ENCODE results near the gene ISL2.
"Not testable (repeated sequence)": the region's sequence is repeated elsewhere in the genome, so short reads cannot be mapped to it uniquely, and the experiment has no call there.

ISL2 gene

DNA sequence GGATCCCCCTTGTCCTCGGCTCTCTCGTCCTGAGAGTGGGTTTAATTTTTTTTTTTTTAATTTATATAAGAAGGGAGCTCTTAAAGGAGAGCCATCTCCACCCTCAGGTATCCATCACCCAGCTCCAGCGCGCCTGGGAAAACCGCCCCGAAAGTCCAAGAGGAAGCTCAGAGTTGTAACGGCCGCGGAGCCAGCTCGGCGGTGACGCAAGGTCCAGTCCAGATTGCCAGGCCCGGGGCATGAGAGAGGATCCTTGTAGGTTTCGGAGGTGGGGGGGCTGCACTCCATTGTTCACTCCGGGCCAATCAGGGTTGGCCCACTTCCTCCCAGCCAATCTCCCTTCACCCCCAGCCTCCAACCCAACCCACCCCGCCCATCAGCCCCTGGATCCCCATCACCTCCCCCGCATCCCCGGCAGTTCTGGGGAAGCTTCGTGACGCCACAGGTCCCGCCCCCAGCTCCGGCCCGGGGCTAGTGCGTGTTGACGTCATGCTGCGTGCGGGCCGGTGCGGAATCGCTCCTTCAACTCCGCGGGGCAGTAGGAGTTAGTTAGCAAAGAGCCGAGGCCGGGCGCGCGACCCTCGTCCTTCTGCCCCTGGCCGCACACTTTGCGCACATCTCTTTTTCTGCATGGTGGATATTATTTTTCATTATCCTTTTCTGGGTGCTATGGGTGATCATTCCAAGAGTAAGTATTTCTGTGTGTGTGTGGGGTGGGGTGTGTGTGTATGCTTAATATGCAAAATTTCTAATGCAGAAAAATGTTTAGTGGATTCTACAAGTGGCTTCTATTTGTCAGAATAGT, at the start of gene ISL2:
Gene ISL2, plus strand, starts transcription at position 520 of the 805 bp plus-strand sequence. Its CDS starts 111 bp downstream, at position 631.
- TF ChIP-seq JUND (IDR thresholded peaks at IDR 0.05; ENCODE audit: low read depth), result no peak
- in situ Hi-C loops (cut with HindIII; ENCODE audit: low pct_unique_long_range_greater_than_20kb, low sequenced_read_pairs), result no loop called here
- DNase-seq (ENCODE audit: low read depth in 1 of 2, low spot score in 1 of 2), result peak; percentile 84 to 88

DNA sequence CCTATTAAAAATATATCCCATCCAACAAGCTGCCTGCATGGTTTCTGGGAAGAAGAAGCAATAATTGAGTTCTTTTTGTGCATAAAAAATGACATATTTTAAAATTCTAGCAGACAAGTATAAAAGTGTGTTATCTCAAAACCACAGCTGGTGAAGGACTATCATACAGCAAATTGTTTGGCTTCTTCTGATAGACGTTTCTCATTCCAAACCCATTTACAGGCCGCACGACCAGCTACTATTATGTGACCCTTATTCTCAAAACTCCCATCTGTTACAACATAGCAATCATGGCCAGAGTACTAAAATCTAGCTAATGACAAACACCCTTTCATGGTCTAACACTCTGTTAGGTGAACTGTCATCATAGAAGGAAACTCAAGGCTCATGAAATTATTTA, 47.0 kb upstream of the ISL2 start:
- TF ChIP-seq JUND (IDR thresholded peaks at IDR 0.05; ENCODE audit: low read depth), result no peak
- in situ Hi-C loops (cut with HindIII; ENCODE audit: low pct_unique_long_range_greater_than_20kb, low sequenced_read_pairs), result no loop called here
- DNase-seq (ENCODE audit: low read depth in 1 of 2, low spot score in 1 of 2), result no peak

GRCh38 chr15:76293361-76293760, 43.2 kb upstream of the ISL2 start:
- TF ChIP-seq JUND (IDR thresholded peaks at IDR 0.05; ENCODE audit: low read depth), result no peak
- in situ Hi-C loops (cut with HindIII; ENCODE audit: low pct_unique_long_range_greater_than_20kb, low sequenced_read_pairs), result no loop called here
- DNase-seq (ENCODE audit: low read depth in 1 of 2, low spot score in 1 of 2), result no peak

GRCh38 chr15:76294463-76294862, 42.1 kb upstream of the ISL2 start:
- DNase-seq (ENCODE audit: low read depth in 1 of 2, low spot score in 1 of 2); in situ Hi-C loops (cut with HindIII; ENCODE audit: low pct_unique_long_range_greater_than_20kb, low sequenced_read_pairs): not testable (repeated sequence)

- no peak for TF ChIP-seq JUND (IDR thresholded peaks at IDR 0.05; ENCODE audit: low read depth)
- in situ Hi-C loops (cut with HindIII; ENCODE audit: low pct_unique_long_range_greater_than_20kb, low sequenced_read_pairs), result no loop called here
- DNase-seq (ENCODE audit: low read depth in 1 of 2, low spot score in 1 of 2), result no peak
Measured at GRCh38 chr15:76296849-76297248, 39.7 kb upstream of the ISL2 start.

DNA sequence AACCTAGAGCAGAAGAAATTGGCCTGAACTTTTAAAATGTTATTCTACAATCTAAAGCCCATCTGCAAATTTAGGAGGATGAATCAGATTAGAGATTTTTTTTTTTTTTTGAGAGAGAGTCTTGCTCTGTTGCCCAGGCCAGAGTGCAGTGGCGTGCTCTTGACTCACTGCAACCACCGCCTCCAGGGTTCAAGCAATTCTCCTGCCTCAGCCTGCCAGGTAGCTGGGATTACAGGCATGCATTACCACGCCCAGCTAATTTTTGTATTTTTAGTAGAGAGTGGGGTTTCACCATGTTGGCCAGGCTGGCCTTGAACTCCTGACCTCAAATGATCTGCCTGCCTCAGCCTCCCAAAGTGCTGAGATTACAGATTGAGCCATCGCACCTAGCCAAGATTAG, 38.6 kb upstream of the ISL2 start:
- DNase-seq (ENCODE audit: low read depth in 1 of 2, low spot score in 1 of 2); in situ Hi-C loops (cut with HindIII; ENCODE audit: low pct_unique_long_range_greater_than_20kb, low sequenced_read_pairs): not testable (repeated sequence)

GRCh38 chr15:76298986-76299385, 37.6 kb upstream of the ISL2 start:
- in situ Hi-C loops (cut with HindIII; ENCODE audit: low pct_unique_long_range_greater_than_20kb, low sequenced_read_pairs), result no loop called here
- no peak for TF ChIP-seq JUND (IDR thresholded peaks at IDR 0.05; ENCODE audit: low read depth)
- DNase-seq (ENCODE audit: low read depth in 1 of 2, low spot score in 1 of 2), result no peak

GRCh38 chr15:76299786-76300185, 36.8 kb upstream of the ISL2 start:
- in situ Hi-C loops (cut with HindIII; ENCODE audit: low pct_unique_long_range_greater_than_20kb, low sequenced_read_pairs), result no loop called here
- DNase-seq (ENCODE audit: low read depth in 1 of 2, low spot score in 1 of 2), result no peak
- no peak for TF ChIP-seq JUND (IDR thresholded peaks at IDR 0.05; ENCODE audit: low read depth)

GRCh38 chr15:76303909-76304308, 32.7 kb upstream of the ISL2 start:
- in situ Hi-C loops (cut with HindIII; ENCODE audit: low pct_unique_long_range_greater_than_20kb, low sequenced_read_pairs), result no loop called here
- no peak for DNase-seq (ENCODE audit: low read depth in 1 of 2, low spot score in 1 of 2)
- TF ChIP-seq JUND (IDR thresholded peaks at IDR 0.05; ENCODE audit: low read depth), result no peak

GRCh38 chr15:76309601-76310330, 26.8 kb upstream of the ISL2 start:
- TF ChIP-seq JUND (IDR thresholded peaks at IDR 0.05; ENCODE audit: low read depth), result no peak
- in situ Hi-C loops (cut with HindIII; ENCODE audit: low pct_unique_long_range_greater_than_20kb, low sequenced_read_pairs), result no loop called here
- DNase-seq (ENCODE audit: low read depth in 1 of 2, low spot score in 1 of 2), result peak in 1 of 2 experiments; percentile 20

GRCh38 chr15:76310475-76311099, 26.0 kb upstream of the ISL2 start:
- DNase-seq (ENCODE audit: low read depth in 1 of 2, low spot score in 1 of 2), result no peak
- no peak for TF ChIP-seq JUND (IDR thresholded peaks at IDR 0.05; ENCODE audit: low read depth)
- in situ Hi-C loops (cut with HindIII; ENCODE audit: low pct_unique_long_range_greater_than_20kb, low sequenced_read_pairs), result no loop called here

- TF ChIP-seq JUND (IDR thresholded peaks at IDR 0.05; ENCODE audit: low read depth), result no peak
- DNase-seq (ENCODE audit: low read depth in 1 of 2, low spot score in 1 of 2), result peak; percentile 95 to 98
- in situ Hi-C loops (cut with HindIII; ENCODE audit: low pct_unique_long_range_greater_than_20kb, low sequenced_read_pairs), result no loop called here
Measured at GRCh38 chr15:76311100-76311953, 25.2 kb upstream of the ISL2 start, which contains the start of gene ETFA. ETFA (minus strand) TSS chr15:76311469; CDS start chr15:76311388, 81 bp downstream.
